Effector memory CD4-positive, alpha-beta T cell (primary cell): ENCODE results near the gene PTX4.

Experiments used
- DNase-seq, 3 donors: peaks; one replicate each; pipeline ENCODE4 v3.0.0-alpha.2; 2020
- H3K27ac ChIP-seq: 2 replicates; pipeline ENCODE4 v1.7.0; 2013; ENCODE audit warnings: mild to moderate bottlenecking, low read length, moderate library complexity; ENCODE audit not compliant: insufficient read depth, poor library complexity, severe bottlenecking
- H3K27me3 ChIP-seq: replicated peaks from 2 replicates; pipeline ENCODE4 v1.7.0; 2013; ENCODE audit warnings: mild to moderate bottlenecking, low read length; ENCODE audit not compliant: insufficient read depth, control insufficient read depth, poor library complexity, severe bottlenecking
- H3K36me3 ChIP-seq: 2 replicates; pipeline ENCODE4 v1.7.0; 2013; ENCODE audit warnings: mild to moderate bottlenecking, low read length, moderate library complexity; ENCODE audit not compliant: control insufficient read depth, insufficient read depth
- H3K4me1 ChIP-seq: 2 replicates; pipeline ENCODE4 v1.7.0; 2013; ENCODE audit warnings: low read length, mild to moderate bottlenecking; ENCODE audit not compliant: control insufficient read depth, insufficient read depth, poor library complexity, severe bottlenecking
- H3K4me3 ChIP-seq: 2 replicates; pipeline ENCODE4 v1.7.0; 2013; ENCODE audit warnings: low read length, low read depth, mild to moderate bottlenecking; ENCODE audit not compliant: insufficient read depth, poor library complexity, severe bottlenecking
- H3K9me3 ChIP-seq: 2 replicates; pipeline ENCODE4 v1.7.0; 2013; ENCODE audit warnings: mild to moderate bottlenecking, low read length, moderate library complexity; ENCODE audit not compliant: control insufficient read depth

PTX4 gene

GRCh38 chr16:1461146-1461545, 27.6 kb downstream of the PTX4 start:
- no peaks in the 10 kb centered on the region for H3K4me1 ChIP-seq
- H3K27ac ChIP-seq, result no peak overlapping the region

GRCh38 chr16:1460602-1461138, 28.1 kb downstream of the PTX4 start:
- H3K27ac ChIP-seq, result no peak overlapping the region
- no peak overlapping the region for H3K4me3 ChIP-seq
- no peaks in the 10 kb centered on the region for H3K4me1 ChIP-seq
- DNase-seq, result no peak
- peaks cover 28% of the 10 kb centered on the region for H3K36me3 ChIP-seq
- H3K9me3 ChIP-seq, result no peaks in the 10 kb centered on the region
- H3K27me3 ChIP-seq, result no peaks in the 10 kb centered on the region

More at GRCh38 chr16:1461146-1461545, 27.6 kb downstream of the PTX4 start:
- no peak for DNase-seq
- Histone ChIP-seq H3K9me3 (no peaks in the 10 kb centered on the region), H3K36me3 (peaks cover 24% of the 10 kb centered on the region), H3K27me3 (no peaks in the 10 kb centered on the region), H3K4me3 (no peak overlapping the region)

- Histone ChIP-seq H3K4me3 (no peak overlapping the region), H3K4me1 (no peaks in the 10 kb centered on the region), H3K9me3 (no peaks in the 10 kb centered on the region), H3K36me3 (peaks cover 31% of the 10 kb centered on the region), H3K27ac (no peak overlapping the region), H3K27me3 (no peaks in the 10 kb centered on the region)
- DNase-seq, result no peak
These were observed 28.8 kb downstream of the PTX4 start for GRCh38 chr16:1459967-1460366.

- Histone ChIP-seq H3K36me3 (peaks cover 37% of the 10 kb centered on the region), H3K4me1 (no peaks in the 10 kb centered on the region), H3K27me3 (no peaks in the 10 kb centered on the region), H3K27ac (no peak overlapping the region), H3K4me3 (no peak overlapping the region), H3K9me3 (no peaks in the 10 kb centered on the region)
- no peak for DNase-seq
These were observed 29.8 kb downstream of the PTX4 start for GRCh38 chr16:1458977-1459341.

- Histone ChIP-seq H3K27me3 (no peaks in the 10 kb centered on the region), H3K36me3 (peaks cover 42% of the 10 kb centered on the region), H3K27ac (no peak overlapping the region), H3K9me3 (no peaks in the 10 kb centered on the region), H3K4me3 (no peak overlapping the region), H3K4me1 (no peaks in the 10 kb centered on the region)
- DNase-seq, result no peak
These were observed 30.3 kb downstream of the PTX4 start for GRCh38 chr16:1458336-1458976.

GRCh38 chr16:1457489-1458245, 31.1 kb downstream of the PTX4 start:
- Histone ChIP-seq H3K4me1 (no peaks in the 10 kb centered on the region), H3K4me3 (no peak overlapping the region), H3K9me3 (no peaks in the 10 kb centered on the region), H3K27ac (no peak overlapping the region), H3K27me3 (no peaks in the 10 kb centered on the region), H3K36me3 (peaks cover 40% of the 10 kb centered on the region)
- DNase-seq, result no peak

- Histone ChIP-seq H3K4me1 (no peaks in the 10 kb centered on the region), H3K9me3 (no peaks in the 10 kb centered on the region), H3K36me3 (peaks cover 39% of the 10 kb centered on the region), H3K27me3 (no peaks in the 10 kb centered on the region), H3K4me3 (no peak overlapping the region), H3K27ac (no peak overlapping the region)
- no peak for DNase-seq
These were observed 31.8 kb downstream of the PTX4 start for GRCh38 chr16:1456951-1457350.

- Histone ChIP-seq H3K27ac (no peak overlapping the region), H3K27me3 (no peaks in the 10 kb centered on the region), H3K9me3 (no peaks in the 10 kb centered on the region), H3K4me1 (no peaks in the 10 kb centered on the region), H3K4me3 (no peak overlapping the region), H3K36me3 (peaks cover 29% of the 10 kb centered on the region)
- DNase-seq, result no peak
These were observed 33.3 kb downstream of the PTX4 start for GRCh38 chr16:1455190-1456171.

- Histone ChIP-seq H3K9me3 (no peaks in the 10 kb centered on the region), H3K4me1 (no peaks in the 10 kb centered on the region), H3K36me3 (peaks cover 24% of the 10 kb centered on the region), H3K27me3 (no peaks in the 10 kb centered on the region), H3K27ac (no peak overlapping the region), H3K4me3 (no peak overlapping the region)
- DNase-seq, result no peak
These were observed 34.2 kb downstream of the PTX4 start for GRCh38 chr16:1454561-1454960.
